Type B pancreatic cell (in vitro differentiated cells): Measurements from ENCODE around the gene RPS26. TPM values are rescaled to one million over a fixed set of nuclear protein-coding genes. Genes with fewer than 3 reads are reported as not detected.

Source experiments
- DNase-seq: peaks from one replicate; pipeline ENCODE4 v3.0.0; 2021; ENCODE audit warnings: mixed read lengths; ENCODE audit not compliant: unreplicated experiment; ENCODE audit errors: extremely low spot score
- H3K27ac Mint-ChIP-seq: 2 replicates; pipeline ENCODE4 v1.8.0; 2021; ENCODE audit warnings: mild to moderate bottlenecking, mixed read lengths
- H3K27me3 Mint-ChIP-seq: 2 replicates; pipeline ENCODE4 v1.8.0; 2021; ENCODE audit warnings: mixed read lengths
- H3K36me3 Mint-ChIP-seq: 2 replicates; pipeline ENCODE4 v1.8.0; 2021; ENCODE audit warnings: mixed read lengths
- H3K4me1 Mint-ChIP-seq: one replicate; pipeline ENCODE4 v1.8.0; 2021; ENCODE audit warnings: mixed read lengths; ENCODE audit not compliant: unreplicated experiment
- H3K4me3 Mint-ChIP-seq: 2 replicates; pipeline ENCODE4 v1.8.0; 2021; ENCODE audit warnings: mild to moderate bottlenecking, mixed read lengths
- H3K9me3 Mint-ChIP-seq: 2 replicates; pipeline ENCODE4 v1.8.0; 2021; ENCODE audit warnings: mixed read lengths
- CTCF ChIP-seq: fragments of 200-600 bp; sonication (generic); conservative IDR thresholded peaks from 2 replicates; pipeline ENCODE4 v1.5.0; 2021; ENCODE audit warnings: antibody characterized with exemption, mild to moderate bottlenecking
- total RNA-seq: library from RNA; stranded (reverse); gene quantifications from 2 replicates; pipeline ENCODE4 v1.2.1, GENCODE V29; 2021; ENCODE audit warnings: low replicate concordance

The RPS26 gene
- total RNA-seq, 1 donor from 2014 or later = 20.2 TPM

- peak overlapping the region; percentile 94 for H3K4me3 Mint-ChIP-seq
- peaks cover 48% of the 10 kb centered on the region for H3K27me3 Mint-ChIP-seq
- H3K4me1 Mint-ChIP-seq = peaks cover 10% of the 10 kb centered on the region
- DNase-seq = no peak
- H3K36me3 Mint-ChIP-seq = peaks cover 10% of the 10 kb centered on the region
- TF ChIP-seq CTCF = no peak
- peak overlapping the region; percentile 96 for H3K27ac Mint-ChIP-seq
- H3K9me3 Mint-ChIP-seq = no peaks in the 10 kb centered on the region
Measured at GRCh38 chr12:56082382-56082781, 40.7 kb downstream of the RPS26 start.

- Mint-ChIP-seq H3K36me3 (peaks cover 14% of the 10 kb centered on the region), H3K4me3 (peak overlapping the region; percentile 45), H3K27me3 (peaks cover 48% of the 10 kb centered on the region), H3K4me1 (peaks cover 10% of the 10 kb centered on the region), H3K27ac (peak overlapping the region; percentile 96), H3K9me3 (no peaks in the 10 kb centered on the region)
- no peak for TF ChIP-seq CTCF
- DNase-seq = no peak
Measured at GRCh38 chr12:56082967-56083366, 41.2 kb downstream of the RPS26 start.

GRCh38 chr12:56084958-56085543, 43.3 kb downstream of the RPS26 start:
- H3K4me3 Mint-ChIP-seq = no peak overlapping the region
- H3K27me3 Mint-ChIP-seq = peaks cover 38% of the 10 kb centered on the region
- H3K27ac Mint-ChIP-seq = peak overlapping the region; percentile 72
- H3K36me3 Mint-ChIP-seq = peaks cover 14% of the 10 kb centered on the region
- H3K4me1 Mint-ChIP-seq = peaks cover 6% of the 10 kb centered on the region
- no peak for DNase-seq
- H3K9me3 Mint-ChIP-seq = no peaks in the 10 kb centered on the region
- TF ChIP-seq CTCF = peak; percentile 52

- no peak for DNase-seq
- Mint-ChIP-seq H3K4me3 (peak overlapping the region; percentile 59), H3K27me3 (peaks cover 30% of the 10 kb centered on the region), H3K9me3 (no peaks in the 10 kb centered on the region), H3K4me1 (peaks cover 6% of the 10 kb centered on the region), H3K36me3 (peaks cover 14% of the 10 kb centered on the region), H3K27ac (peak overlapping the region; percentile 88)
- no peak for TF ChIP-seq CTCF
Measured at GRCh38 chr12:56086096-56086495, 44.4 kb downstream of the RPS26 start.

DNA sequence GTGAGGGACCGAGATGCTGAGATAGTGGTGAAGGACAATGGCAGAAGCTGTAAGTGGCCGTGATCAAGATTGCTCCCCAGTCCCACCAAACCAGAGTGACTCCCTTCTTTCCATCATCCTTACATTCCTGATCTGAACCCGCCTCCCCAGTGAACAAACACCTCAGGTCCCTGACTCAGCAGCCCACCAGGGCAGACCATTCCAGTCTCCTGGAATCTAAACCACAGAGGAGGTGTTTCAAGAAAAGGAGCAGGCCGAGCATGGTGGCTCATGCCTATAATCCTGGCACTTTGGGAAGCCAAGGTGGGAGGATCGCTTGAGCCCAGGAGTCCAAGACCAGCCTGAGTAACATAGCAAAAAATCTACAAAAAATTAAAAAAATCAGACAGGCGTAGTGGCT, 44.9 kb downstream of the RPS26 start:
- H3K4me3 Mint-ChIP-seq = no peak overlapping the region
- H3K9me3 Mint-ChIP-seq = no peaks in the 10 kb centered on the region
- peaks cover 14% of the 10 kb centered on the region for H3K36me3 Mint-ChIP-seq
- H3K27me3 Mint-ChIP-seq = peaks cover 26% of the 10 kb centered on the region
- H3K27ac Mint-ChIP-seq = peak overlapping the region; percentile 88
- H3K4me1 Mint-ChIP-seq = peaks cover 6% of the 10 kb centered on the region
- no peak for DNase-seq
- no peak for TF ChIP-seq CTCF
